Measurements from ENCODE around the gene HGFAC.
"Not testable (repeated sequence)": the region's sequence is repeated elsewhere in the genome, so short reads cannot be mapped to it uniquely, and the experiment has no call there.

Gene HGFAC

GRCh38 chr4:3406431-3406830, 35.3 kb upstream of the HGFAC start:
- TF ChIP-seq CTCF (IDR thresholded peaks at IDR 0.05; ENCODE audit: low read depth, low read length, missing control alignments), result no peak
- no peak for DNase-seq (ENCODE audit: low read depth)
- H3K4me3 ChIP-seq (ENCODE audit: low read depth, low read length), result no peak overlapping the region

GRCh38 chr4:3407171-3407771, 34.5 kb upstream of the HGFAC start:
- TF ChIP-seq CTCF (IDR thresholded peaks at IDR 0.05; ENCODE audit: low read depth, low read length, missing control alignments), result no peak
- DNase-seq (ENCODE audit: low read depth), result no peak
- H3K4me3 ChIP-seq (ENCODE audit: low read depth, low read length), result no peak overlapping the region

- no peak overlapping the region for H3K4me3 ChIP-seq (ENCODE audit: low read depth, low read length)
- DNase-seq (ENCODE audit: low read depth), result no peak
- no peak for TF ChIP-seq CTCF (IDR thresholded peaks at IDR 0.05; ENCODE audit: low read depth, low read length, missing control alignments)
Observed at GRCh38 chr4:3407930-3408792, 33.6 kb upstream of the HGFAC start.

DNA sequence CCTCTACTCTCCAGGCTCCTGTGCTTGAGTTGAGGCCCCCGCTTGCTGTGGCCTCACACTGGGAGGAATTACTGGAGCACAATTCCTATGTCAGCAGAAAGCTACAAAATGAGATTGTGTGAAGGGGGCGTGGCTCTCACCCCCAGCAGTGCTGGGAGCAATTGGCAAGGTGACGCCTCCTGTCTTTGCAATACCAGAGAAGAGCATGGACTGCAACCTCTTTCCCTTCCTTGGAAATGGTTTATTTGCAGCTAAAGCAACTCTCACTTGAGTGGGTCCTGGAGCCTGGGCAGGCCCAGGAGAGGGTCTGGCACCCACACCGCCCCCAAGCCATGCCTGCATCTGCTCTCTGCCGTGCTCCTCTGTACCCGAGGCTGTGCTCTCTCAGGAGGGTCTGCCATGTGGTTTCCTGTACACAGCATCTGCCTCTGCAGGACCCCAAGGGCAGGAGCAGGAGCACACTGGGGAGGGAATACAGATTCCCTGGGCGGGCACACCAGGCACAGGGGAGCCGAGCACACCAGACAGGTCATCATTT, 32.9 kb upstream of the HGFAC start:
- H3K4me3 ChIP-seq (ENCODE audit: low read depth, low read length), result no peak overlapping the region
- TF ChIP-seq CTCF (IDR thresholded peaks at IDR 0.05; ENCODE audit: low read depth, low read length, missing control alignments), result no peak
- DNase-seq (ENCODE audit: low read depth), result no peak

GRCh38 chr4:3409571-3410091, 32.1 kb upstream of the HGFAC start:
- H3K4me3 ChIP-seq (ENCODE audit: low read depth, low read length), result no peak overlapping the region
- no peak for DNase-seq (ENCODE audit: low read depth)
- no peak for TF ChIP-seq CTCF (IDR thresholded peaks at IDR 0.05; ENCODE audit: low read depth, low read length, missing control alignments)

- DNase-seq (ENCODE audit: low read depth), result no peak
- no peak for TF ChIP-seq CTCF (IDR thresholded peaks at IDR 0.05; ENCODE audit: low read depth, low read length, missing control alignments)
- H3K4me3 ChIP-seq (ENCODE audit: low read depth, low read length), result no peak overlapping the region
Observed at GRCh38 chr4:3410401-3411135, 31.2 kb upstream of the HGFAC start.

GRCh38 chr4:3411190-3411589, 30.6 kb upstream of the HGFAC start:
- DNase-seq (ENCODE audit: low read depth); H3K4me3 ChIP-seq (ENCODE audit: low read depth, low read length): not testable (repeated sequence)
